Choroid plexus epithelial cell (primary cell): ENCODE results near the gene TIMP1.

Experiments
- DNase-seq: peaks from one replicate; pipeline ENCODE4 v3.0.0-alpha.2; 2010; ENCODE audit warnings: low read depth
- H3K4me3 ChIP-seq: 2 replicates; pipeline ENCODE4 v1.5.1; 2011; ENCODE audit warnings: low read depth, mild to moderate bottlenecking, control low read depth, low read length, moderate library complexity
- CTCF ChIP-seq: conservative IDR thresholded peaks from 2 replicates; pipeline ENCODE4 v1.5.1; 2011; ENCODE audit warnings: low read depth, mild to moderate bottlenecking, control low read depth, inconsistent platforms, low read length, moderate library complexity

The TIMP1 gene

DNA sequence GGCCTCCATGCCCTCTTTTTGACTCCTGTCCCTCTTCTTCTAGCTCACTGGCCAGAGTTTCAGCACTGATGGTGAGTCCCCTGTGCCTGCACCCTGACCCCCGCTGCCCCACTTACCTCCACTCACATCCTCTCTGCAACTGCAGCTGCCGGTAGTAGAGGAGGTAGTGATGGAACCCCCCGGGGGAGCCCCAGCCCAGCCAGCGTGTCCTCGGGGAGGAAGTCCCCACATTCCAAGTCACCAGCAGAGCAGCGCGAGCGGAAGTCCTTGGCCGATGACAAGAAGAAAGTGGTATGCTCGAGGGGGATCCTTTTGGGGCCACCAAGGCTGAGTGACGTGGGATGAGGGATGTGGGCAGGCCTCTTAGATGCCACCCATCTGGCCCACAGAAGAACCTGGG is 15.4 kb upstream of the TIMP1 start:
- TF ChIP-seq CTCF: no peak
- no peak overlapping the region for H3K4me3 ChIP-seq
- no peak for DNase-seq

GRCh38 chrX:47568656-47569295 is 13.5 kb upstream of the TIMP1 start:
- TF ChIP-seq CTCF: peak; percentile 43
- no peak overlapping the region for H3K4me3 ChIP-seq
- no peak for DNase-seq

GRCh38 chrX:47570794-47571193 is 11.4 kb upstream of the TIMP1 start:
- no peak overlapping the region for H3K4me3 ChIP-seq
- no peak for DNase-seq
- TF ChIP-seq CTCF: no peak

- no peak for DNase-seq
- TF ChIP-seq CTCF: no peak
- no peak overlapping the region for H3K4me3 ChIP-seq
These were observed 11.0 kb upstream of the TIMP1 start for GRCh38 chrX:47571215-47571614.

DNA sequence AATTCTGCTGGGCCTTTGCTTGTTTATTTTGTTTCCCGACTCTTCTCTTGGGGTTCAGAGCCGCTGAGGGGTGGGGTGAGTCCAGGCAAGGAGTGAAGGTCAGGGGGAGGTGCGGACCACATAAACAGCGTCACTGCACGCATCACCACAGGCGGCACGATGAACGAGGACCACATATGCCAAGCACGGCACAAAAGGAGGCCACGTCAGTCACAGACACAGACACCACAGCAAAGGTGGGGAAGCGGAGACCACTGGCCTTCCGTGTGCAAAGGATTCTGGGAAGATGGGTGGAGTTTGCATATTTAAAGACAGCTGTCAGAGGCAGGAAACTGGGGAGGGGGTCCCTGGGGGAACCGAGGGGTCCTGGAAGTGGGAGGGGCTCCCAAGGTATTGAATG is 10.3 kb upstream of the TIMP1 start:
- no peak overlapping the region for H3K4me3 ChIP-seq
- DNase-seq: no peak
- no peak for TF ChIP-seq CTCF

- TF ChIP-seq CTCF: no peak
- no peak overlapping the region for H3K4me3 ChIP-seq
These were observed 9.4 kb upstream of the TIMP1 start for GRCh38 chrX:47572773-47573340.

More at GRCh38 chrX:47572773-47573340, 9.4 kb upstream of the TIMP1 start:
- DNase-seq: no peak
